Gastroesophageal sphincter (tissue), 4 donors: ENCODE data around the gene EP300. TPM values are rescaled to one million over a fixed set of nuclear protein-coding genes. Genes with fewer than 3 reads are reported as not detected.
"Not testable (repeated sequence)": the region's sequence is repeated elsewhere in the genome, so short reads cannot be mapped to it uniquely, and the experiment has no call there.

Experiments used
- ATAC-seq: fragments of 150-250 bp; one replicate; pipeline ENCODE4 v1.9.1; 2016; ENCODE audit warnings: mild to moderate bottlenecking, moderate library complexity
- H3K27ac ChIP-seq, 4 donors: fragments of 200-600 bp; sonication (generic) in 3 of 4; 1 replicate in 3 of 4; 2 replicates in 1 of 4; pipeline ENCODE4 v1.5.1; 2016 to 2019
- H3K27me3 ChIP-seq: fragments of 200-600 bp; sonication (generic); one replicate; pipeline ENCODE4 v1.5.1; 2019
- H3K36me3 ChIP-seq, 2 donors: fragments of 200-600 bp; sonication (generic); one replicate each; pipeline ENCODE4 v1.5.1; 2019; ENCODE audit warnings: control low read depth in 1 of 2
- H3K4me1 ChIP-seq, 3 donors: fragments of 200-600 bp; sonication (generic); 1 replicate in 2 of 3; 2 replicates in 1 of 3; pipeline ENCODE4 v1.5.1; 2016 to 2019; ENCODE audit warnings: control low read depth in 2 of 3
- H3K4me3 ChIP-seq, 2 donors: fragments of 200-600 bp; sonication (generic); one replicate each; pipeline ENCODE4 v1.5.1; 2019; ENCODE audit warnings: mild to moderate bottlenecking in 1 of 2, moderate library complexity in 1 of 2
- H3K9me3 ChIP-seq, 3 donors: fragments of 200-600 bp; sonication (generic); one replicate each; pipeline ENCODE4 v1.5.1; 2017 to 2019; ENCODE audit warnings: control low read depth in 2 of 3
- EP300 ChIP-seq: sonication (generic); formaldehyde crosslinking; IDR thresholded peaks from one replicate; pipeline ENCODE4 v1.6.1; 2017; ENCODE audit warnings: antibody characterized with exemption, mild to moderate bottlenecking
- POLR2A ChIP-seq, 2 donors: fragments of 450-650 bp; IDR thresholded peaks; one replicate each; pipeline ENCODE4 v1.6.1; 2017; ENCODE audit warnings: antibody characterized with exemption in 2 of 2, mild to moderate bottlenecking in 2 of 2, moderate library complexity in 1 of 2
- POLR2AphosphoS5 ChIP-seq: sonication (generic); formaldehyde crosslinking; IDR thresholded peaks from one replicate; pipeline ENCODE4 v1.6.1; 2017; ENCODE audit warnings: antibody characterized with exemption
- WGBS, 2 donors: methylation state at CpG; one replicate each; pipeline ENCODE4 v1.1.5; 2018; ENCODE audit warnings: low coverage in 1 of 2; 5-methylcytosine and 5-hydroxymethylcytosine counted together
- total RNA-seq, 4 donors: library from RNA; depleted of rRNA; stranded (reverse); fragments of >200 nt; gene quantifications; one replicate each; pipeline ENCODE4 v1.1.0, GENCODE V29; 2016
- TF ChIP-seq, protein P1 (sequence below), 4 experiments: fragments of 200-600 bp in 2 of 4; fragments of 450-650 bp in 2 of 4; sonication (generic) in 1 of 4; IDR thresholded peaks; one replicate each; pipeline ENCODE4 v1.5.1; 2017 to 2019; ENCODE audit warnings: antibody characterized with exemption in 4 of 4, mild to moderate bottlenecking in 2 of 4, moderate library complexity in 2 of 4

The EP300 gene
- total RNA-seq, 4 donors from 2014 or later = 57.8 to 107 (median 79.2) TPM

GRCh38 chr22:41099036-41099435 lies 6.6 kb downstream of the EP300 start:
- no peak overlapping the region for H3K27ac ChIP-seq
- TF ChIP-seq, protein P1, sequence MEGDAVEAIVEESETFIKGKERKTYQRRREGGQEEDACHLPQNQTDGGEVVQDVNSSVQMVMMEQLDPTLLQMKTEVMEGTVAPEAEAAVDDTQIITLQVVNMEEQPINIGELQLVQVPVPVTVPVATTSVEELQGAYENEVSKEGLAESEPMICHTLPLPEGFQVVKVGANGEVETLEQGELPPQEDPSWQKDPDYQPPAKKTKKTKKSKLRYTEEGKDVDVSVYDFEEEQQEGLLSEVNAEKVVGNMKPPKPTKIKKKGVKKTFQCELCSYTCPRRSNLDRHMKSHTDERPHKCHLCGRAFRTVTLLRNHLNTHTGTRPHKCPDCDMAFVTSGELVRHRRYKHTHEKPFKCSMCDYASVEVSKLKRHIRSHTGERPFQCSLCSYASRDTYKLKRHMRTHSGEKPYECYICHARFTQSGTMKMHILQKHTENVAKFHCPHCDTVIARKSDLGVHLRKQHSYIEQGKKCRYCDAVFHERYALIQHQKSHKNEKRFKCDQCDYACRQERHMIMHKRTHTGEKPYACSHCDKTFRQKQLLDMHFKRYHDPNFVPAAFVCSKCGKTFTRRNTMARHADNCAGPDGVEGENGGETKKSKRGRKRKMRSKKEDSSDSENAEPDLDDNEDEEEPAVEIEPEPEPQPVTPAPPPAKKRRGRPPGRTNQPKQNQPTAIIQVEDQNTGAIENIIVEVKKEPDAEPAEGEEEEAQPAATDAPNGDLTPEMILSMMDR (IDR thresholded peaks at IDR 0.05) = no peak
- TF ChIP-seq POLR2AphosphoS5 (no peak), EP300 (no peak), POLR2A (IDR thresholded peaks at IDR 0.05) (no peak)
- peaks cover 6 to 98% (median 32%) of the 10 kb centered on the region in 3 donors for H3K4me1 ChIP-seq
- H3K9me3 ChIP-seq = no peaks in the 10 kb centered on the region
- WGBS, 2 donors = 59 to 83% methylated on average over 10 to 15 of the region's 16 CpGs
- no peaks in the 10 kb centered on the region for H3K36me3 ChIP-seq
- H3K27me3 ChIP-seq = no peaks in the 10 kb centered on the region
- H3K4me3 ChIP-seq = no peak overlapping the region
- ATAC-seq = no peak

DNA sequence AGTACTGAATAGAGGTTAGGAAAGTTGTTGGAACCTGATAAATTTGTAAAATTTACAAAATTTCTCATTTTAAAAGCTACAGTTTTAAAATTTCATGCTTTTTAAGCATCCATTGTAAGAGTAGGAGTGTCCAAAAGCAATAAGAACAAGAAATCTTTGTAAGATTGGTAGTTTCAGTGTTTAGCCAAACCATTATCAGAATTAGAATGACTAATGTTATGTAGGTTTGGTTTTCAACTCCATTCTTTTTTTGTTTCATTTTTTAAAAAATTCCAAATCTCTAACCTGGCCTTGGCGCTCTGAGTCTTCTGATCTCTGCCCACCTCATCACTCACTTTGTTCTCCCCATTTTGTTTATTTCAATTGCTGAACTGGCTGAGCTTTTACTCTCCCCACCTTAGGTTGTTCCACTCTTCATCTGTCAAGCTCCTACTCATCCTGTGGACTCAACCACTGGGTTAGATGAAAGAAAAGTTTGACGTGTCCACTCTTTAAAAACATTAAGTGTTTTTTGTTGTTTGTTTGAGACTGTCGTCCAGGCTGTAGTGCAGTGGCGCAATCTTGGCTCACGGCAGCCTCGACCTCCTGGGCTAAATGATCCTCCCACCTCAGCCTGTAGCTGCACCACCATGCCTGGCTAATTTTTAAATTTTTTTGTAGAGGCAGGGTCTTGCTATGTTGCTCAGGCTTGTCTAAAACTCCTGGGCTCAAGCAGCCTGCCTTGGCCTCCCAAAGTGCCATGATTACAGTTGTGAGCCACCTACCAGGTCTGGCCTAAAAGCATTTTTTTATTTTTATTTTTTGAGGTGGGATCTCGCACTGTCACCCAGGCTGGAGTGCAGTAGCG lies 14.0 kb downstream of the EP300 start:
- peak overlapping the region in 3 of 4 donors; percentile 26 to 54 (median 35) for H3K27ac ChIP-seq
- TF ChIP-seq EP300 = no peak
- no peak for TF ChIP-seq POLR2A (IDR thresholded peaks at IDR 0.05)
- no peak for TF ChIP-seq POLR2AphosphoS5
- TF ChIP-seq, protein P1 (IDR thresholded peaks at IDR 0.05) = no peak
- no peaks in the 10 kb centered on the region for H3K9me3 ChIP-seq

DNA sequence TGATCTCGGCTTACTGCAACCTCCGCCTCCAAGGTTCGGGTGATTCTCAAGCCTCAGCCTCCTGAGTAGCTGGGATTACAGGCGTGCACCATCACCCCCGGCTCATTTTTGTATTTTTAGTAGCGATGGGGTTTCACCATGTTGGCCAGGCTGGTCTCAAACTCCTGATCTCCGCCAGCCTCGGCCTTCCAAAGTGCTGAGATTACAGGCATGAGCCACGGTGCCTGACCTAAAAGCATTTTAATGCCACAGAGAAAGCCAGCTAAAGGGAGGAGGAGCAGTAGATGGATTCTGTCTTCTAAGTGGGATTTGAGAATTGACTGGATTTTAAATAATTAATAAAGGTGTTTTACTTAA lies 14.6 kb downstream of the EP300 start:
- not testable (repeated sequence) for H3K27me3 ChIP-seq, H3K4me3 ChIP-seq, H3K9me3 ChIP-seq, ATAC-seq
- H3K27ac ChIP-seq = peak overlapping the region in 3 of 4 donors; percentile 26 to 54 (median 35)
- WGBS, 2 donors = 70% methylated on average over 1 of the region's 9 CpGs; no CpG with 5 or more reads in 1 of the 2 donors
- H3K4me1 ChIP-seq = peaks cover 3 to 84% (median 15%) of the 10 kb centered on the region in 3 donors
- H3K36me3 ChIP-seq = peaks cover 0 to 15% of the 10 kb centered on the region in 2 donors

More for the DNA sequence above, 14.0 kb downstream of the EP300 start:
- Histone ChIP-seq H3K4me1 (peaks cover 3 to 90% (median 19%) of the 10 kb centered on the region in 3 donors), H3K36me3 (peaks cover 0 to 12% of the 10 kb centered on the region in 2 donors), H3K27me3 (no peaks in the 10 kb centered on the region), H3K4me3 (no peak overlapping the region)
- no peak for ATAC-seq
- WGBS, 2 donors = 43 to 52% methylated on average over 5 to 6 of the region's 8 CpGs

GRCh38 chr22:41110968-41111367 lies 18.6 kb downstream of the EP300 start:
- no peaks in the 10 kb centered on the region for H3K27me3 ChIP-seq
- TF ChIP-seq, protein P1 (IDR thresholded peaks at IDR 0.05) = no peak
- TF ChIP-seq POLR2AphosphoS5 = no peak
- TF ChIP-seq POLR2A (IDR thresholded peaks at IDR 0.05) = no peak
- TF ChIP-seq EP300 = no peak
- peaks cover 0 to 15% of the 10 kb centered on the region in 2 donors for H3K36me3 ChIP-seq
- no peaks in the 10 kb centered on the region for H3K9me3 ChIP-seq
- H3K27ac ChIP-seq = no peak overlapping the region
- 54 to 83% methylated on average over 2 to 7 of the region's 10 CpGs for WGBS, 2 donors
- H3K4me1 ChIP-seq = peaks cover 0 to 77% (median 11%) of the 10 kb centered on the region in 3 donors
- H3K4me3 ChIP-seq = no peak overlapping the region
- no peak for ATAC-seq

GRCh38 chr22:41116342-41116741 lies 23.9 kb downstream of the EP300 start:
- H3K27me3 ChIP-seq = no peaks in the 10 kb centered on the region
- peaks cover 0 to 44% of the 10 kb centered on the region in 2 donors for H3K36me3 ChIP-seq
- no peak for ATAC-seq
- H3K4me1 ChIP-seq = peaks cover 0 to 45% (median 0%) of the 10 kb centered on the region in 3 donors
- H3K4me3 ChIP-seq = no peak overlapping the region
- H3K27ac ChIP-seq = no peak overlapping the region
- TF ChIP-seq POLR2AphosphoS5 (no peak), EP300 (no peak), POLR2A (IDR thresholded peaks at IDR 0.05) (no peak)
- no peaks in the 10 kb centered on the region for H3K9me3 ChIP-seq
- 94% methylated on average over 2 of the region's 2 CpGs; no CpG with 5 or more reads in 1 of the 2 donors for WGBS, 2 donors
